PC-9 (cell line): ENCODE results near the gene CASP8. TPM values are rescaled to one million over a fixed set of nuclear protein-coding genes. Genes with fewer than 3 reads are reported as not detected.
"Not testable (repeated sequence)": the region's sequence is repeated elsewhere in the genome, so short reads cannot be mapped to it uniquely, and the experiment has no call there.

ENCODE experiments used
- BruUV-seq: library from RNA; stranded (reverse); fragments of 400-500 nt; replicated peaks from 2 replicates; lab custom pipeline; 2021; lab: Mats Ljungman, UMichigan
- CTCF ChIA-PET: fragments of 300-600 bp; sonication (Branson Sonifier 250); formaldehyde crosslinking; loops from one replicate; lab custom pipeline; 2022; ENCODE audit warnings: antibody characterized with exemption; lab: Charles Lee
- POLR2A ChIA-PET: fragments of 300-600 bp; sonication (Branson Sonifier 250); formaldehyde crosslinking; loops from one replicate; lab custom pipeline; 2022; ENCODE audit warnings: antibody characterized with exemption; ENCODE audit not compliant: unreplicated experiment; lab: Charles Lee
- DNase-seq, 2 experiments: peaks; one replicate each; pipeline versions ENCODE4 v3.0.0 to v3.0.0-alpha.2; 2015 to 2022; ENCODE audit warnings: mixed read lengths in 1 of 2
- H2AFZ ChIP-seq: fragments of 200-600 bp; sonication (generic); 2 replicates; pipeline ENCODE4 v1.8.1; 2017; ENCODE audit warnings: antibody characterized with exemption
- H3F3A ChIP-seq: fragments of 200-600 bp; sonication (generic); 2 replicates; pipeline ENCODE4 v1.8.1; 2017; ENCODE audit warnings: antibody characterized with exemption, mild to moderate bottlenecking, low read depth; ENCODE audit not compliant: insufficient read depth
- H3K27ac ChIP-seq: fragments of 200-600 bp; sonication (generic); 2 replicates; pipeline ENCODE4 v1.6.1; 2016; ENCODE audit warnings: mixed run types
- H3K27me3 ChIP-seq: fragments of 200-600 bp; sonication (generic); 2 replicates; pipeline ENCODE4 v1.6.1; 2016; ENCODE audit warnings: low read depth, mixed run types; ENCODE audit not compliant: insufficient read depth
- H3K36me3 ChIP-seq: fragments of 200-600 bp; sonication (generic); 2 replicates; pipeline ENCODE4 v1.6.1; 2016; ENCODE audit warnings: low read depth, mixed run types
- H3K4me1 ChIP-seq: fragments of 200-600 bp; sonication (generic); replicated peaks from 2 replicates; pipeline ENCODE4 v1.6.1; 2016; ENCODE audit warnings: mixed run types; ENCODE audit not compliant: insufficient read depth
- H3K4me2 ChIP-seq: fragments of 200-600 bp; sonication (generic); 2 replicates; pipeline ENCODE4 v1.6.1; 2017; ENCODE audit warnings: mixed run types
- H3K4me3 ChIP-seq: fragments of 200-600 bp; sonication (generic); 2 replicates; pipeline ENCODE4 v1.6.1; 2016; ENCODE audit warnings: mixed run types
- H3K79me2 ChIP-seq: fragments of 200-600 bp; sonication (generic); 2 replicates; pipeline ENCODE4 v1.6.1; 2017; ENCODE audit warnings: low read depth, mixed run types
- H3K9me2 ChIP-seq: fragments of 200-600 bp; sonication (generic); 2 replicates; pipeline ENCODE4 v1.8.1; 2017; ENCODE audit warnings: mild to moderate bottlenecking; ENCODE audit not compliant: insufficient read depth
- H3K9me3 ChIP-seq: fragments of 200-600 bp; sonication (generic); 2 replicates; pipeline ENCODE4 v1.8.1; 2016; ENCODE audit warnings: low read depth; ENCODE audit not compliant: insufficient read depth
- H4K20me1 ChIP-seq: fragments of 200-600 bp; sonication (generic); 2 replicates; pipeline ENCODE4 v1.8.1; 2017; ENCODE audit not compliant: insufficient read depth
- EZH2 ChIP-seq: fragments of 200-600 bp; sonication (generic); IDR thresholded peaks from 2 replicates; pipeline ENCODE4 v1.8.0; 2017; ENCODE audit warnings: antibody characterized with exemption, low read depth
- intact Hi-C: fragments of 100-400 bp; cut with micrococcal nuclease; formaldehyde crosslinking; loops from one replicate; pipeline ENCODE4 v1.10.0; 2022; ENCODE audit not compliant: unreplicated experiment
- total RNA-seq: library from RNA; stranded (reverse); gene quantifications from 2 replicates; pipeline ENCODE4 v1.2.3, GENCODE V29; 2021
- TF ChIP-seq, protein P1 (sequence below): fragments of 200-600 bp; sonication (generic); conservative IDR thresholded peaks from 2 replicates; pipeline ENCODE4 v1.6.1; 2017; ENCODE audit warnings: mixed run types, antibody characterized with exemption, mild to moderate bottlenecking, moderate library complexity

The CASP8 gene
- total RNA-seq, 1 experiment from 2014 or later: 48.2 TPM

DNA sequence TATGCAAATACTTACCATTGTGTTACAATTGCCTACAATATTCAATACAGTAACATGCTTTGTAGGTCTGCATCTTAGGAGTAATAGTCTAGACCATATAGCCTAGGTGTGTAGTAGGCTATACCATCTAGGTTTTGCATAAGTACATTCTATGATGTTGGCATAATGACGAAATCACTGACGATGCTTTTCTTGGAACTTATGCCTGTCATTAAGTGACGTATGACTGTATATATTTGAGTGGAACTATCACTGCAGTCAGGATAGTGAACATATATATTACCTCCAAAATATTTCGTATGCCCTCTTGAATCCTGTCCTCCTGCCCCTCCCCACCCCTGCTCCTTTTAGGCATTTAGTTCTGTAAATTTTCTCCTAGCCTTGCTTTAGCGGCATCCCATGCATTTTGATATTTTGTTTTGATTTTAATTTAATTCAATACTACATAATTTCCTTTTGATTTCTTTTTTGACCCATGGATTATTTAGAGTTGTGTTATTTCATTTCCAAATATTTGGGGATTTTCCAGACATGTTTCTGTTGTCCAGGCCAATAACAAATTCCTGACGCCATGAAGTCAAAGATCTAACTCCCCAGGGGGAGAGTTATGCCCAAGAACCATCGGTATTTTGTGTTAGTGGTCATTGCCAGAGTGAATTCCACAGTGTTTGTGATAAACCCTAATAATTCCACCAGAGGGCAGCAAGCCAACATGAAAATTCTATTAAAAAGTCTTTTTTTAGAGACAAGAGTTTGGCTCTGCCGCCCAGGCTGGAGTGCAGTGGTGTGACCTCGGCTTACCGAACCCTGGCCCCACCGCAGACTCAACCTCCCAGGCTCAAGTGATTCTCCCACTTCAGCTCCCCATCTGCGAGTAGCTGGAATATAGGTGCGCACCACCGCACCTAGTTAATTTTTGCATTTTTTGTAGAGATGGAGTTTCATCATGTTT, 24.2 kb upstream of the CASP8 start:
- no peaks in the 10 kb centered on the region for H3K27me3 ChIP-seq
- ChIA-PET POLR2A (no interaction called here), CTCF (interaction anchor here (0.6 kb wide), 1 partner anchor 35 kb away, joined by 3 read pairs; no protein-coding TSS in a partner anchor)
- H3K4me1 ChIP-seq: peaks cover 33% of the 10 kb centered on the region
- DNase-seq: peak; percentile 37 to 60
- no peak overlapping the region; the same call in 1 of the 2 replicates for H2AFZ ChIP-seq
- peak overlapping the region; percentile 93 for H3K4me2 ChIP-seq
- no peaks in the 10 kb centered on the region for H3K9me2 ChIP-seq
- TF ChIP-seq, protein P1, sequence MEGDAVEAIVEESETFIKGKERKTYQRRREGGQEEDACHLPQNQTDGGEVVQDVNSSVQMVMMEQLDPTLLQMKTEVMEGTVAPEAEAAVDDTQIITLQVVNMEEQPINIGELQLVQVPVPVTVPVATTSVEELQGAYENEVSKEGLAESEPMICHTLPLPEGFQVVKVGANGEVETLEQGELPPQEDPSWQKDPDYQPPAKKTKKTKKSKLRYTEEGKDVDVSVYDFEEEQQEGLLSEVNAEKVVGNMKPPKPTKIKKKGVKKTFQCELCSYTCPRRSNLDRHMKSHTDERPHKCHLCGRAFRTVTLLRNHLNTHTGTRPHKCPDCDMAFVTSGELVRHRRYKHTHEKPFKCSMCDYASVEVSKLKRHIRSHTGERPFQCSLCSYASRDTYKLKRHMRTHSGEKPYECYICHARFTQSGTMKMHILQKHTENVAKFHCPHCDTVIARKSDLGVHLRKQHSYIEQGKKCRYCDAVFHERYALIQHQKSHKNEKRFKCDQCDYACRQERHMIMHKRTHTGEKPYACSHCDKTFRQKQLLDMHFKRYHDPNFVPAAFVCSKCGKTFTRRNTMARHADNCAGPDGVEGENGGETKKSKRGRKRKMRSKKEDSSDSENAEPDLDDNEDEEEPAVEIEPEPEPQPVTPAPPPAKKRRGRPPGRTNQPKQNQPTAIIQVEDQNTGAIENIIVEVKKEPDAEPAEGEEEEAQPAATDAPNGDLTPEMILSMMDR: peak; percentile 85
- TF ChIP-seq EZH2: no peak
- no TSS peak for BruUV-seq
- peaks cover 20% of the 10 kb centered on the region; the same call in 1 of the 2 replicates for H3K36me3 ChIP-seq
- no peaks in the 10 kb centered on the region; the same call in 1 of the 2 replicates for H3F3A ChIP-seq
- intact Hi-C loops: loop anchor here (1.0 to 10.0 kb wide), 6 partner anchors 22 to 619 kb away; partner anchors contain the start of genes STRADB, TMEM237 and TRAK2
- peaks cover 10% of the 10 kb centered on the region for H3K9me3 ChIP-seq
- H3K4me3 ChIP-seq: peak overlapping the region; percentile 88; the same call in 1 of the 2 replicates
- no peak overlapping the region for H3K27ac ChIP-seq
- peaks cover 29% of the 10 kb centered on the region for H3K79me2 ChIP-seq
- no peaks in the 10 kb centered on the region for H4K20me1 ChIP-seq

DNA sequence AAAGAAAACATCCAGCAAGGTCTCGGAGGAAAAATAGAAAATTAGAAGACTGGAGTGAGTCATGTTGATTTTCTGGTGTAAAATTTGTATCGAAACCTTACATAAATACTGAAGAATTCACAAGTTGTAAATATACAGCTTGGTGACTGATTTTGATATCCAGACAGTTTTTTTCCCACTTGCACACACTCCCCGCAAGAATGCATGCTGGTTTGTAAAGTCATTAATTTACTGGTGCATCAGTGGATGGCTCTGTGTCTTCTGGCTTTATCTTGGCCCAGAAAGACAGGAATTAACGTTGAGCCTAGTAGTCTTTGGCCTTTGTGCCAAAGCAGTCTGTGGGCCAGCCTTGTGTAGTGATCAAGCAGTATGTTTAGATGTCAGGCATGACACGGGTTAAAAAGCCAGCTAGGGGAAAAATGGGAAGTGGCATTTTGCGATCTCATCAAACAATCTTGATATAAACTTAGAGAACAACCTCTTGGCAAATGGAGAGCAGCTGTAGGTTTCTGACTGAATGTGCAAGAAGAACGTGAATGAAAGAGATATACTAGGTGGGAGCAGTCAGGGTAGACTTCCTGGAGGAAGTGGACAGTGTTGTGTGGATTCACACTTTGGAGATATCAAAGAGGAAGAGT, 22.7 kb upstream of the CASP8 start:
- DNase-seq: no peak
- Histone ChIP-seq H3K4me2 (no peak overlapping the region), H2AFZ (no peak overlapping the region), H3K4me3 (no peak overlapping the region), H4K20me1 (no peaks in the 10 kb centered on the region), H3K4me1 (peaks cover 23% of the 10 kb centered on the region), H3K36me3 (peaks cover 20% of the 10 kb centered on the region; the same call in 1 of the 2 replicates), H3K27ac (no peak overlapping the region), H3K27me3 (no peaks in the 10 kb centered on the region), H3K9me2 (no peaks in the 10 kb centered on the region), H3K79me2 (peaks cover 29% of the 10 kb centered on the region), H3F3A (no peaks in the 10 kb centered on the region), H3K9me3 (peaks cover 14% of the 10 kb centered on the region)
- intact Hi-C loops: loop anchor here (2.0 to 10.0 kb wide), 4 partner anchors 215 to 617 kb away; partner anchors contain the start of genes STRADB, TMEM237 and TRAK2
- BruUV-seq: no TSS peak
- TF ChIP-seq, protein P1: no peak
- TF ChIP-seq EZH2: no peak
- POLR2A ChIA-PET: no interaction called here
- CTCF ChIA-PET: no interaction called here

DNA sequence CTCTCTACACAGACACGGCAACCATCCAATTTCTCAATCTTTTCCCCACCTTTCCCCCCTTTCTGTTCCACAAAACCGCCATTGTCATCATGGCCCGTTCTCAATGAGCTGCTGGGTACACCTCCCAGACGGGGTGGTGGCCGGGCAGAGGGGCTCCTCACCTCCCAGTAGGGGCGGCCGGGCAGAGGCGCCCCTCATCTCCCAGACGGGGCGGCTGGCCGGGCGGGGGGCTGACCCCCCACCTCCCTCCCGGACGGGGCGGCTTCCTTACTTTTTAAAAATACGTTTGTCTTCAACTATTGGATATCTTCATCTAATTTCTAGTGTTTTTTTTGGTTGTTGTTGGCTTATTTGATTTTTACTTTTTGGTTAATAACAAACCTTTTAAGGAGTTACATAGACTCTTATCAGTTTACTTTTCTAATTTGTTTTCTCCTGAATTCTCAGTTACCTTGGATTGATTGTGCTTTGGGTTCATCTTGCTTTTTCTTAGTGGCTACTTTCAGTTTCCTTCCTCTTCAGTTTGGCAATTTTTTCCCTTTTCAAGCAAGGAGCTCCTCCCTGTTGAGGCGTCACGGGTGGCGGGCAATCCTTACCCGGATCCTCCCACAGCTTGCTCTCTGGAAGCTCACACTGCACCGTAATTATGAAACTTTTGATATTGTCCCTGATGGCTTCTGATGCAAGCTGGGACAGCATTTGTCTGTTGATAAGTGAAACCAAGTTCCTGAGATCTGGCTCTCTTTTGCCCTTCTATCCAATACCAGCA, 21.0 kb upstream of the CASP8 start:
- H3K4me3 ChIP-seq, H3K27me3 ChIP-seq, BruUV-seq, H2AFZ ChIP-seq, H3F3A ChIP-seq, H3K27ac ChIP-seq, H4K20me1 ChIP-seq, POLR2A ChIA-PET, DNase-seq, H3K4me2 ChIP-seq, CTCF ChIA-PET, H3K9me2 ChIP-seq: not testable (repeated sequence)
- Histone ChIP-seq H3K9me3 (peaks cover 14% of the 10 kb centered on the region), H3K79me2 (peaks cover 20% of the 10 kb centered on the region), H3K36me3 (peaks cover 20% of the 10 kb centered on the region; the same call in 1 of the 2 replicates), H3K4me1 (peaks cover 18% of the 10 kb centered on the region)
- intact Hi-C loops: loop anchor here (5.0 to 10.0 kb wide), 3 partner anchors 213 to 615 kb away; partner anchors contain the start of genes STRADB, TMEM237 and TRAK2
